WERI-Rb-1 (cell line): ENCODE results near the gene VRK3.
"Not testable (repeated sequence)": the region's sequence is repeated elsewhere in the genome, so short reads cannot be mapped to it uniquely, and the experiment has no call there.

Experiments
- DNase-seq: peaks from one replicate; pipeline ENCODE4 v3.0.0-alpha.2; 2020
- H3K27ac ChIP-seq: fragments of 250-450 bp; sonication (Bioruptor Pico); 2 replicates; pipeline ENCODE4 v1.5.1; 2020; ENCODE audit warnings: mild to moderate bottlenecking, moderate library complexity
- H3K27me3 ChIP-seq: fragments of 250-450 bp; sonication (Bioruptor Pico); 2 replicates; pipeline ENCODE4 v1.5.1; 2021; ENCODE audit warnings: mild to moderate bottlenecking, low read depth, moderate library complexity; ENCODE audit not compliant: insufficient read depth, severe bottlenecking
- H3K36me3 ChIP-seq: fragments of 250-450 bp; sonication (Bioruptor Pico); 2 replicates; pipeline ENCODE4 v1.5.1; 2020; ENCODE audit warnings: mild to moderate bottlenecking, moderate library complexity
- H3K4me3 ChIP-seq: 2 replicates; pipeline ENCODE4 v1.5.1; 2011; ENCODE audit warnings: low read depth, mild to moderate bottlenecking, control low read depth, low read length
- H3K9me3 ChIP-seq: fragments of 250-450 bp; sonication (Bioruptor Pico); 2 replicates; pipeline ENCODE4 v1.5.1; 2021; ENCODE audit warnings: mild to moderate bottlenecking, moderate library complexity; ENCODE audit not compliant: severe bottlenecking
- TF ChIP-seq, protein P1 (sequence below): IDR thresholded peaks from 2 replicates; pipeline ENCODE4 v1.5.1; 2011; ENCODE audit warnings: low read depth, mild to moderate bottlenecking, control low read depth, inconsistent platforms, low read length

Gene VRK3

GRCh38 chr19:49950956-49951526 is 74.1 kb downstream of the VRK3 start:
- Histone ChIP-seq H3K27ac (no peak overlapping the region), H3K27me3 (no peaks in the 10 kb centered on the region), H3K9me3 (no peaks in the 10 kb centered on the region), H3K36me3 (no peaks in the 10 kb centered on the region), H3K4me3 (no peak overlapping the region)
- TF ChIP-seq, protein P1, sequence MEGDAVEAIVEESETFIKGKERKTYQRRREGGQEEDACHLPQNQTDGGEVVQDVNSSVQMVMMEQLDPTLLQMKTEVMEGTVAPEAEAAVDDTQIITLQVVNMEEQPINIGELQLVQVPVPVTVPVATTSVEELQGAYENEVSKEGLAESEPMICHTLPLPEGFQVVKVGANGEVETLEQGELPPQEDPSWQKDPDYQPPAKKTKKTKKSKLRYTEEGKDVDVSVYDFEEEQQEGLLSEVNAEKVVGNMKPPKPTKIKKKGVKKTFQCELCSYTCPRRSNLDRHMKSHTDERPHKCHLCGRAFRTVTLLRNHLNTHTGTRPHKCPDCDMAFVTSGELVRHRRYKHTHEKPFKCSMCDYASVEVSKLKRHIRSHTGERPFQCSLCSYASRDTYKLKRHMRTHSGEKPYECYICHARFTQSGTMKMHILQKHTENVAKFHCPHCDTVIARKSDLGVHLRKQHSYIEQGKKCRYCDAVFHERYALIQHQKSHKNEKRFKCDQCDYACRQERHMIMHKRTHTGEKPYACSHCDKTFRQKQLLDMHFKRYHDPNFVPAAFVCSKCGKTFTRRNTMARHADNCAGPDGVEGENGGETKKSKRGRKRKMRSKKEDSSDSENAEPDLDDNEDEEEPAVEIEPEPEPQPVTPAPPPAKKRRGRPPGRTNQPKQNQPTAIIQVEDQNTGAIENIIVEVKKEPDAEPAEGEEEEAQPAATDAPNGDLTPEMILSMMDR = no peak
- DNase-seq = no peak

DNA sequence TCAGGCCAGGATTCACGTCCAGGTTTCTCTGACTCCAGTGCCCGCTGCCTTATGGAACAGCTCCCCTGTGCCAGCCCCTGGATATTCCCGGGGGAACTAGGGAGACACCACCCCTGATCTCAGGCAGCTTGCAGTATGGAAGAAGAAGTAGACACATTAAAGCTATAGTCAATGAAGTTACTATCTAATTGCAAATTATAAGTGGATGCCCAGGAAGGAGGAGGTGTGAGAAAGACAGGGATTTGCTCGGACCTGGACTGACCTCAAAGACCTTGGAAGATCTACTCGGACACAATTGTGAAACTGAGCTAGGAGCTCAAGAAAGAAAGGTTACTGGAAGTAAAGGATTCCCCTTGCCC is 74.6 kb downstream of the VRK3 start:
- H3K27ac ChIP-seq = no peak overlapping the region
- DNase-seq = no peak
- no peaks in the 10 kb centered on the region for H3K27me3 ChIP-seq
- no peaks in the 10 kb centered on the region for H3K36me3 ChIP-seq
- H3K4me3 ChIP-seq = no peak overlapping the region
- H3K9me3 ChIP-seq = no peaks in the 10 kb centered on the region
- TF ChIP-seq, protein P1 = no peak

GRCh38 chr19:49949742-49950589 is 75.2 kb downstream of the VRK3 start:
- no peaks in the 10 kb centered on the region for H3K27me3 ChIP-seq
- TF ChIP-seq, protein P1 = no peak
- H3K9me3 ChIP-seq = no peaks in the 10 kb centered on the region
- no peak overlapping the region for H3K27ac ChIP-seq
- H3K36me3 ChIP-seq = no peaks in the 10 kb centered on the region
- no peak overlapping the region for H3K4me3 ChIP-seq
- no peak for DNase-seq

- Histone ChIP-seq H3K36me3 (no peaks in the 10 kb centered on the region), H3K4me3 (no peak overlapping the region), H3K9me3 (no peaks in the 10 kb centered on the region), H3K27me3 (no peaks in the 10 kb centered on the region), H3K27ac (no peak overlapping the region)
- DNase-seq = no peak
- TF ChIP-seq, protein P1 = no peak
Observed at GRCh38 chr19:49946415-49946814, 78.8 kb downstream of the VRK3 start.

GRCh38 chr19:49944567-49944966 is 80.6 kb downstream of the VRK3 start:
- H3K9me3 ChIP-seq, H3K27ac ChIP-seq, H3K27me3 ChIP-seq, H3K4me3 ChIP-seq, H3K36me3 ChIP-seq, DNase-seq: not testable (repeated sequence)

- no peaks in the 10 kb centered on the region for H3K27me3 ChIP-seq
- no peak for DNase-seq
- TF ChIP-seq, protein P1 = no peak
- H3K27ac ChIP-seq = no peak overlapping the region
- no peaks in the 10 kb centered on the region for H3K9me3 ChIP-seq
- H3K4me3 ChIP-seq = no peak overlapping the region
- no peaks in the 10 kb centered on the region for H3K36me3 ChIP-seq
Observed at GRCh38 chr19:49940482-49940791, 84.7 kb downstream of the VRK3 start.
